GM19351 (cell line): ENCODE results near the gene SLC9A4.

Experiments
- ATAC-seq: cut with Tn5 transposase; IDR thresholded peaks from one replicate; pipeline ENCODE4 v1.9.1; 2021; ENCODE audit warnings: mild to moderate bottlenecking, moderate library complexity; ENCODE audit not compliant: unreplicated experiment

Gene SLC9A4

GRCh38 chr2:102473020-102473419, at the start of gene SLC9A4:
TSS of gene SLC9A4 (plus strand) at chr2:102473226. CDS start at chr2:102473760, 534 bp downstream.
- ATAC-seq, result peak; percentile 75

DNA sequence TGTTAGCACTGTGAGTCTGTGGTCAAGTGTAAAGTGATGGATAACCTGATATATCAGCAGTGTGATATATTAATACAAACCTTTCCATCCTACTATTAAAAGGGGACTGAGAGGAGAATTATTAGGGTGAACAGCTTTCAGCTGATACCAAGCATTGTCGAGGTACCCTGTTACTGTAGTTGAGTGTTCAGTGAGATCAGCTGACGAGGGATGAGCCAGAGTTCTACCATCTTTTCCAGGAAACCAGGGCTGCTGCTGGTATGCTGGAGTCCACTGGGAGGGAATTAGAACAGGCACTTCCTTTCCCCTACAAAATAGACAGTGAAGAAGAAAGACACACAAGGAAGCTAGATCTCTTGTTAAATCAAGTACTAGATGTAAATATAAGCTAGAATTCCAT, 49.7 kb upstream of the SLC9A4 start:
- no peak for ATAC-seq

DNA sequence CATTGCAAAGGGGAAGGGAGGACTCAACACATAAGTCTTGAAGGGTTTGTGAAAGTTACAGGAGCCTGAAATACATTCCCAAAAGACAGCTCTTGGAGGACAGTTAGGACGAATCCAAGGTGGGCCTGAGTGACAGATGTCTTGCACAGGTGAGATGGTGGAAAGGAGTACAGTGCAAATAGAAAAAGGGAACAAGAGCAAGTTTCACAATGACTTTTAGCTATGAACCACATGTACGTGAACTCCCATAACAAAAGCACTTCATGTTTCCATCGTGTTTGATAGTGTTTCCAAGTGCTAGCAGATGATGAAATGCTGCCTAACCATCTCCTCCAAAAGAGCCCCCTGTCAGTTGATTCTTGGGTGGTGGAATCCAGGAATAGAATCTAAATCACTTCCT, 48.3 kb upstream of the SLC9A4 start:
- ATAC-seq, result peak; percentile 94

DNA sequence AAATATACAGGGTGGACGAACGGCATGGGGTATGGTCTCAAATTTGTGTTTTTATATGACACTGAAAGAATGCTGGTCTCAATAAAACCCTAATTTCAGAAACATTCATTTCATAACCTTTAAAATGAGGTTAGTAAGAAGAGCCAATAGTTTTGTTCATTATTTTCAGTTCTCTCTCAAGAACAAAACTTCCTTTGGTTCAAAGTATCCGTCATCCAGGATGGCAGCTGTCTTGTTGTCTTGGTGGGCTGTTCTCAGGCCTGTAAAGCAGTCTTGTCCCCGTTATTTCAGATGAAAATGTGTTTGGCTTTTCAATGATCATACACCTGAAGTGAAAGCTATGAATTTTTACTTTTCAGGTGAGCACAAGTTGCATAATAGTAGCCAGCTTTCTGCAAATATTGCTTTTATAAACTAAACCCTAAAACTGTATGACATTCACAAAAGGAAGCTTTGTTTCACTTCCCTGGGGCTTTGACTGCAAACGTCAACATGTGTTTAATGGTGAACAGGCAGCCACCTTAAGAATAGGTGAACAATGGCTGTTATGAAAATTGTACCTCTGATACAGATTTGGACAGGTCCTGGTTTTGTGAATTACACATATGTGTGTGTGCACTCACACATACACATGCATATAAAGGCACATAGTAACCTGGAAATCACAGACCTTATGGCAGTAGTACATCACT, 47.4 kb upstream of the SLC9A4 start:
- no peak for ATAC-seq

DNA sequence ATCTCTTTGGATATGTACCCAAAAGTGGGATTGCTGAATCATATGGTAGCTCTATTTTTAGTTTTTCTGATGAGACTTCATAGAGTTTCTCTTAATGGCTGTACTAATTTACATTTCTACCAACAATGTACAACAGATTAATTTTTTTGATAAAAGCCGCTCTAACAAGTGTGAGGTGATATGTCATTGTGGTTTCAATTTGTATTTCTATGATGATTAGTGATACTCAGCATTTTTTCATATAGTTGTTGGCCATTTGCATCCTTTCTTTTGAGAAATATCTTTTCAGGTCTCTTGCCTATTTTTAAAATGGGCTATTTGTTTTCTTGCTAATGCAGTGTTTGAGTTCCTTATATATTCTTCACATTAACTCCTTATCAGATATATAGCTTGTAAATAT, 45.8 kb upstream of the SLC9A4 start:
- no peak for ATAC-seq

- ATAC-seq, result no peak
Observed at GRCh38 chr2:102428573-102428972, 44.5 kb upstream of the SLC9A4 start.

DNA sequence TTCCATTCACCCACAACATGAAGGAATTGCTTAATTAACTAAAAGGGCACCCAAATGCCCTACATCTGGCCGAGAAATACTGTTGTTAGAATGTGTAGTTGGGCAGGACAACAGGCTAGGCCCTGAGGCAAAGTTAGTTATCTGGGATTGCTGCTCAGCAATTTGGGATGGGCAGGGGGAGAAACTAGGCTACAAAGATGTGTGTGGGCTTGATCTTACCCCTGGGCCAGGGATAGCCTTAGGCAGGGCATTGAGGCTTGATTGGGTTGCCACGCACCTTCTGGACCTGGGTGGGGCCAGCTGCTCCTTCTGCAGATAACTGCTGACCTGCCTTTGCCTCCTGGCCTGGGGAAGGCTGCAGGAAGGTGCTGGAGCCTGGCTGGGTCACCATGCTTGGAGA, 40.6 kb upstream of the SLC9A4 start:
- ATAC-seq, result no peak

DNA sequence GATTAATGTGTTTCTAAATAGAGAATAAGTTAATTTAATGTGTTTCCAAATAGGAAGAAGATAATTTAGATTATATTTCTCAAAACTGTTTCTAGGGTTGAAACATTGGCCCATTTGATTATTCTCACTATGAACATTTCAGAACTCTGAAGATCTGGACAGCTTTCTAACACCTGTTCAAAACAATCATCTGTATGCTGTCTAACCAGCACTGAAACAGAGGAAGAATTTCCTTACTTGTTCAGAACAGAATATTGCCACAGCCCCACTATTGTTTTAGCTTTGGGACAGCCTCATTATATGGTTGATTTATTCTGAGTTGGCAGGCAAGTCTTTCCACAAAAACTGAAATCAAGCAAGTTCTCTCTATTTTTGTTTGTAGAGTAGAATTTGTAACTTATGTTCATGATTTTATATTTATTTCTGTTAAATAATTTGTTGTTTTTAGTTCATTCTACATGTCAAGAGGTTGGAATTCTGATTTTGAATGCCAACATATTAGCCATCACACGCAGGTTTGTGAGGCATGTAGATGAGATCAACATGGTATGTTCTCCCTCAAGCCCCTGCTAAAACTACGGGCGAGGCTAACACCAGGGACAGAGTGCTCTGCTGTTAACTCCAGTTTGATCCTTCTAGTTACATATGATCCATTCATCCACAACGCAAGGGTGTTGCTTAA, 38.9 kb upstream of the SLC9A4 start:
- no peak for ATAC-seq

GRCh38 chr2:102434655-102435381, 38.2 kb upstream of the SLC9A4 start:
- ATAC-seq, result no peak

DNA sequence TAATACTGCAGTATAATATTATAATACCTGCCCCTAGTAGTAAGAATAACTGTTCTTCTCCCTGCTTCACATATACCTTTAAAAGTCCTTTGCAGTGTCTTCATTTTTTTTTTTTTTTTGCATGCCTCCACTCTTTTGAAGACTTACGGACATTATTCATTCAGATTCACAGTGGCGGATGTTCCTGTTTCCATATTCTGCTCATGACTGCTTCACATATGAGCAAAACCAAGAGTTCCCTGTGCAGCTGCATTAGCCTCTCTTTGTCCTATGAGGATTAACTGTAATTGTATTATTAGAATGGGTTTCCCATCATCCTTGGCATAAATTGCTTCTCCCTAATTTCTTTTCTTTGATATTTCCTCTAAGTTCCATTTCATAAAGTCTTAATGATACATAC, 37.3 kb upstream of the SLC9A4 start:
- no peak for ATAC-seq

- ATAC-seq, result no peak
Observed at GRCh38 chr2:102436323-102436722, 36.7 kb upstream of the SLC9A4 start.

- no peak for ATAC-seq
Observed at GRCh38 chr2:102437122-102437521, 35.9 kb upstream of the SLC9A4 start.

- ATAC-seq, result no peak
Observed at GRCh38 chr2:102438111-102438510, 34.9 kb upstream of the SLC9A4 start.

DNA sequence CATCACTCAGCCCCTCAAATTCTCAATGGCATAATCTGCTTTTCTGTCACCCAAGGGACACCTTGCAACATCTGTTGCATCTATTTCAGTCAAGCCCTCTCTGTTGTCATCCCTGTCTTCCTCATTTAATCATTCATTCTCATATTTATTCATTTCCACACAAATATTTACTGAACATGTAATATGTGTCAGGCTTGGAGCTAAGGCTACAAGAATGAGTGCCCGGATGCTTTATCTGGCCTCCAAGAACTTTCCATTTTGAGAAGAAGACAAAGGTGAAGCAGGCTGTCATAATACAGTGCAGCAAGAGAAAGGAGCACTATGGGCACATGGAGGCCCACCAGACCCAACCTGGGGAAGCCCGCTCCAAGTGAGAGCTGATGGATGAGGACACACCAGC, 34.4 kb upstream of the SLC9A4 start:
- ATAC-seq, result no peak

GRCh38 chr2:102439065-102439695, 33.8 kb upstream of the SLC9A4 start:
- no peak for ATAC-seq

DNA sequence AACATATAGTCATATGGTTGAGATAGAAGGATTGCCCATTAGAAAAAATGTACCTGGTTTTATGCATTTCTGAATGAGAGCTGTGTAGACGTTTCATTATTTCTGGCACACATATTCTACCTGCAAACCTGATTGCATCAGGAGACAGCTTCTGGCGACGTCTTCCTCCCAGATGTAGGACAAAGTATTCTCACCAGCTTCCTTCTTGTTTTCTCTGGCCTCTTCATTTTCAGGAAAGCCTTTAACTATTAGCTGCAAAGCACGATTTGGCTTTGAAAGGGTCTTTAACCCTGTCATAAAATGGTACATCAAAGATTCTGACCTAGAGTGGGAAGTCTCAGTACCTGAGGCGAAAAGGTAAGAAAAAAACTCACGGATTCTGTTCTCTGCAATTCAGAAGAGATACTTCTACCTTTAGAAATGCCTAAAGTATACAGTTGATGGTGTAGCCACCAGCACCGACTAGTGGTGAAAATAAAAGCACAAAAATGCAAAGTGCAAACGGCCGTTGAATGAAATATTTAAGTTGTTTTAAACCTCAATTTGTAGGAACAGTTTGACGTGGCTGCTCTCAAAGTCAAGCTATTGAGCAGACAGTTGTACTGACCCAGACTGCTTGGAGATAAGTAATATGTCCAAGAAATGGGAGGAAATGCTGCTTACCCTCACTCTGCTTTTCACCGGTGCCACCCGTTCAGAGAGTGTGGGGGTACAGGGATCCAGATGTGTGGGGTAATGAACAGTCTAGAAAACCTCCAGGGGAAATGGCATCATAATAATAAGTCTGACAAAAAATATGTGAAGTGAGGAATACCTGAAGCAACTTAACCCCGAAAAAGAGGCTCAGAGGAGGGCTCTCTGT, 29.8 kb upstream of the SLC9A4 start:
- peak; percentile 79 for ATAC-seq

- ATAC-seq, result no peak
Observed at GRCh38 chr2:102444233-102444632, 28.8 kb upstream of the SLC9A4 start.

DNA sequence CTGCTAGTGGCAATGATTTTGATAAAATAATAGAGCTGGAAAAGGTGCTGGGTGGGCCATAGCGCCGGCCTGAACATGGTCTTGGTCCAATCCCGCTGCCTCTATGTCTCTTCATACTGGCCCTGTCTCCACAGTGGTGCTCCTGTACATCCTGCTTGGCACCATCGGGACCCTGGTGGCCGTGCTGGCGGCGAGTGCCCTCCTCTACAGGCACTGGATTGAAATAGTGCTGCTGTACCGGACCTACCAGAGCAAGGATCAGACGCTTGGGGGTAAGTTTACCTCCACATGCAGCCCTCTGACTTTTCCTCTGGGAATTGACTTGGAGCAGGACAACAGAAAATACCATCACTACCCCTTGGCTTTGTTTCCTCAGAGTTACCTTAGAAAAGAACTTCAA, 26.1 kb upstream of the SLC9A4 start:
- ATAC-seq, result no peak

- no peak for ATAC-seq
Observed at GRCh38 chr2:102449370-102449974, 23.6 kb upstream of the SLC9A4 start.

GRCh38 chr2:102451968-102452367, 21.1 kb upstream of the SLC9A4 start:
- no peak for ATAC-seq
